Gastroesophageal sphincter (tissue), 4 donors: Measurements from ENCODE around the gene TFAP2B. TPM values are rescaled to one million over a fixed set of nuclear protein-coding genes. Genes with fewer than 3 reads are reported as not detected.

Experiments used
- ATAC-seq: fragments of 150-250 bp; one replicate; pipeline ENCODE4 v1.9.1; 2016; ENCODE audit warnings: mild to moderate bottlenecking, moderate library complexity
- H3K27ac ChIP-seq, 4 donors: fragments of 200-600 bp; sonication (generic) in 3 of 4; 1 replicate in 3 of 4; 2 replicates in 1 of 4; pipeline ENCODE4 v1.5.1; 2016 to 2019
- H3K27me3 ChIP-seq: fragments of 200-600 bp; sonication (generic); one replicate; pipeline ENCODE4 v1.5.1; 2019
- H3K36me3 ChIP-seq, 2 donors: fragments of 200-600 bp; sonication (generic); one replicate each; pipeline ENCODE4 v1.5.1; 2019; ENCODE audit warnings: control low read depth in 1 of 2
- H3K4me1 ChIP-seq, 3 donors: fragments of 200-600 bp; sonication (generic); 1 replicate in 2 of 3; 2 replicates in 1 of 3; pipeline ENCODE4 v1.5.1; 2016 to 2019; ENCODE audit warnings: control low read depth in 2 of 3
- H3K4me3 ChIP-seq, 2 donors: fragments of 200-600 bp; sonication (generic); one replicate each; pipeline ENCODE4 v1.5.1; 2019; ENCODE audit warnings: mild to moderate bottlenecking in 1 of 2, moderate library complexity in 1 of 2
- H3K9me3 ChIP-seq, 3 donors: fragments of 200-600 bp; sonication (generic); one replicate each; pipeline ENCODE4 v1.5.1; 2017 to 2019; ENCODE audit warnings: control low read depth in 2 of 3
- EP300 ChIP-seq: sonication (generic); formaldehyde crosslinking; IDR thresholded peaks from one replicate; pipeline ENCODE4 v1.6.1; 2017; ENCODE audit warnings: antibody characterized with exemption, mild to moderate bottlenecking
- POLR2A ChIP-seq, 2 donors: fragments of 450-650 bp; IDR thresholded peaks; one replicate each; pipeline ENCODE4 v1.6.1; 2017; ENCODE audit warnings: antibody characterized with exemption in 2 of 2, mild to moderate bottlenecking in 2 of 2, moderate library complexity in 1 of 2
- POLR2AphosphoS5 ChIP-seq: sonication (generic); formaldehyde crosslinking; IDR thresholded peaks from one replicate; pipeline ENCODE4 v1.6.1; 2017; ENCODE audit warnings: antibody characterized with exemption
- WGBS, 2 donors: methylation state at CpG; one replicate each; pipeline ENCODE4 v1.1.5; 2018; ENCODE audit warnings: low coverage in 1 of 2; 5-methylcytosine and 5-hydroxymethylcytosine counted together
- total RNA-seq, 4 donors: library from RNA; depleted of rRNA; stranded (reverse); fragments of >200 nt; gene quantifications; one replicate each; pipeline ENCODE4 v1.1.0, GENCODE V29; 2016
- TF ChIP-seq, protein P1 (sequence below), 4 experiments: fragments of 200-600 bp in 2 of 4; fragments of 450-650 bp in 2 of 4; sonication (generic) in 1 of 4; IDR thresholded peaks; one replicate each; pipeline ENCODE4 v1.5.1; 2017 to 2019; ENCODE audit warnings: antibody characterized with exemption in 4 of 4, mild to moderate bottlenecking in 2 of 4, moderate library complexity in 2 of 4

Gene TFAP2B
- total RNA-seq, 4 donors from 2014 or later: 0.25 TPM; not detected in 3

DNA sequence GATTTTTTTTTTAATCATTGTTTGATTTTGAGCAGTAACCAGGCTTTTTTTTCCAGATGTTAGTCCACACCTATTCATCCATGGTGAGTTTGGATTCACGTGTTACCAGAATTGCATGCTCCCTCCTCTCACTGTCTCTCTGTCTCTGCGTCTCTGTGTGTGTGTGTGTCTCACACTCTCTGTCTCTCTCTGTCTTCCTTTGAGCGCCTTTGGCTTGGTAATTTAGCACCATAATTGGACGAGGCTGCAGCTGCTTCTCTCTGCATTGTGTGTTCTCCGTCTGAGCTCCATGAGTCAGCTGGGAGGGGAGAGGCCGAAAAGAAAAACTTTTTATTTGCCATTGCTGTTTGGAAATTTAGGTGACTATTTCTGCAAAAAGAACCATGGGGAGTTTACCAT, 3.4 kb downstream of the TFAP2B start:
- H3K4me1 ChIP-seq: peaks cover 0 to 28% (median 10%) of the 10 kb centered on the region in 3 donors
- TF ChIP-seq POLR2AphosphoS5 (no peak), POLR2A (IDR thresholded peaks at IDR 0.05) (no peak), EP300 (no peak)
- TF ChIP-seq, protein P1, sequence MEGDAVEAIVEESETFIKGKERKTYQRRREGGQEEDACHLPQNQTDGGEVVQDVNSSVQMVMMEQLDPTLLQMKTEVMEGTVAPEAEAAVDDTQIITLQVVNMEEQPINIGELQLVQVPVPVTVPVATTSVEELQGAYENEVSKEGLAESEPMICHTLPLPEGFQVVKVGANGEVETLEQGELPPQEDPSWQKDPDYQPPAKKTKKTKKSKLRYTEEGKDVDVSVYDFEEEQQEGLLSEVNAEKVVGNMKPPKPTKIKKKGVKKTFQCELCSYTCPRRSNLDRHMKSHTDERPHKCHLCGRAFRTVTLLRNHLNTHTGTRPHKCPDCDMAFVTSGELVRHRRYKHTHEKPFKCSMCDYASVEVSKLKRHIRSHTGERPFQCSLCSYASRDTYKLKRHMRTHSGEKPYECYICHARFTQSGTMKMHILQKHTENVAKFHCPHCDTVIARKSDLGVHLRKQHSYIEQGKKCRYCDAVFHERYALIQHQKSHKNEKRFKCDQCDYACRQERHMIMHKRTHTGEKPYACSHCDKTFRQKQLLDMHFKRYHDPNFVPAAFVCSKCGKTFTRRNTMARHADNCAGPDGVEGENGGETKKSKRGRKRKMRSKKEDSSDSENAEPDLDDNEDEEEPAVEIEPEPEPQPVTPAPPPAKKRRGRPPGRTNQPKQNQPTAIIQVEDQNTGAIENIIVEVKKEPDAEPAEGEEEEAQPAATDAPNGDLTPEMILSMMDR (IDR thresholded peaks at IDR 0.05): no peak
- no peaks in the 10 kb centered on the region for H3K9me3 ChIP-seq
- H3K27me3 ChIP-seq: peaks cover 100% of the 10 kb centered on the region
- no peak overlapping the region for H3K27ac ChIP-seq
- H3K4me3 ChIP-seq: no peak overlapping the region
- no peaks in the 10 kb centered on the region for H3K36me3 ChIP-seq
- ATAC-seq: no peak
- 0% methylated on average over 2 to 3 of the region's 6 CpGs for WGBS, 2 donors

DNA sequence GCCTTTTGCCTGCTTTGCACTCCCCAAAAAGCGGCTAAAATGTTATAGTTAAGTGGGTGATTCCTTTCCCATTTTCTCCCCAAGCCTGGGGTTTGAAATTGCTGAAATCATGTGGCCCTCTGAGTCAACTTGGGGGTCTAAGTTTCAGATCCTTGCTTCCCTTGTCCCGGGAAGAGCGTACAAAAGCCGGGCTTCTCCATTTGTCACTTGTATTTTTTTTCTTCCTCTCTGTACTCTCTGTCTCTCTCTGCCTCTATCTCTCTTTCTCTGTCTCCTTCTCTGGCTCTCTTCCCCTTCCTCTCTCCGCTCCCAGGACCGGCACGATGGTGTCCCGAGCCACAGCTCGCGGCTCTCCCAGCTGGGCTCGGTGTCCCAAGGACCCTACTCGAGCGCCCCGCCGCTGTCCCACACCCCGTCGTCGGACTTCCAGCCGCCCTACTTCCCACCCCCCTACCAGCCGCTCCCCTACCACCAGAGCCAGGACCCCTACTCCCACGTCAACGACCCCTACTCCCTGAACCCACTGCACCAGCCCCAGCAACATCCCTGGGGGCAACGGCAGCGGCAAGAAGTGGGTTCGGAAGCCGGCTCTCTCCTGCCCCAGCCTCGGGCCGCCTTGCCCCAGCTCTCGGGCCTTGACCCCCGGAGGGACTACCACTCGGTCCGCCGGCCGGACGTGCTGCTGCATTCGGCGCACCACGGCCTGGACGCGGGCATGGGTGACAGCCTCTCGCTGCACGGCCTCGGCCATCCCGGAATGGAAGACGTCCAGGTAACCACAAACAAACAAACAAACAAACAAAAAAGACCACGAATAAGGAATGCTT, 4.6 kb downstream of the TFAP2B start:
- Histone ChIP-seq H3K9me3 (no peaks in the 10 kb centered on the region), H3K36me3 (no peaks in the 10 kb centered on the region), H3K4me3 (no peak overlapping the region), H3K27ac (no peak overlapping the region), H3K27me3 (peaks cover 100% of the 10 kb centered on the region), H3K4me1 (peaks cover 0 to 28% (median 10%) of the 10 kb centered on the region in 3 donors)
- TF ChIP-seq EP300 (no peak), POLR2AphosphoS5 (no peak), POLR2A (IDR thresholded peaks at IDR 0.05) (no peak)
- TF ChIP-seq, protein P1 (IDR thresholded peaks at IDR 0.05): no peak
- WGBS, 2 donors: 5 to 18% methylated on average over 15 to 19 of the region's 46 CpGs
- ATAC-seq: no peak

DNA sequence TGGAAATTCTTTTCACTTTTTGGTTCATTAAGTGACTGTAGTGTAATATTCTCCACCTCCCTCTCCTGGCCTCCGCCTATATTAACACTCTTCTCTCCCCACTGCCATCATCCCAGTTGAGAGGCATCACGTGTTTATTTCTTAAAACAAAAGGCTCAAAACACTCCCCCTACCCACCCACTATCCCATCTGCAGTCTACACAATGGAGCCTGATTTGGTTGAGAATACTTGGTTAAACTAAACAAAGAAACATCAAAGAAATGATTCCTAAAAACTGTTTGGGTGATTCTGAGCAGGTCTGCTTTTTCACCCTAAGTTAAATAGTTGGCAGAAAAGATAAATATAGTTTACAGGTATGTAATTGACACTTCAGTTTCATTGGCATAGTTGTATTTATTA, 5.9 kb downstream of the TFAP2B start:
- H3K36me3 ChIP-seq: no peaks in the 10 kb centered on the region
- H3K27me3 ChIP-seq: peaks cover 100% of the 10 kb centered on the region
- H3K9me3 ChIP-seq: no peaks in the 10 kb centered on the region
- 0 to 15% methylated on average over 2 of the region's 2 CpGs for WGBS, 2 donors
- no peak overlapping the region for H3K27ac ChIP-seq
- no peak overlapping the region for H3K4me3 ChIP-seq
- TF ChIP-seq, protein P1 (IDR thresholded peaks at IDR 0.05): no peak
- no peak for TF ChIP-seq EP300
- no peak for TF ChIP-seq POLR2A (IDR thresholded peaks at IDR 0.05)
- no peak for TF ChIP-seq POLR2AphosphoS5
- ATAC-seq: no peak
- peaks cover 0 to 23% (median 7%) of the 10 kb centered on the region in 3 donors for H3K4me1 ChIP-seq

DNA sequence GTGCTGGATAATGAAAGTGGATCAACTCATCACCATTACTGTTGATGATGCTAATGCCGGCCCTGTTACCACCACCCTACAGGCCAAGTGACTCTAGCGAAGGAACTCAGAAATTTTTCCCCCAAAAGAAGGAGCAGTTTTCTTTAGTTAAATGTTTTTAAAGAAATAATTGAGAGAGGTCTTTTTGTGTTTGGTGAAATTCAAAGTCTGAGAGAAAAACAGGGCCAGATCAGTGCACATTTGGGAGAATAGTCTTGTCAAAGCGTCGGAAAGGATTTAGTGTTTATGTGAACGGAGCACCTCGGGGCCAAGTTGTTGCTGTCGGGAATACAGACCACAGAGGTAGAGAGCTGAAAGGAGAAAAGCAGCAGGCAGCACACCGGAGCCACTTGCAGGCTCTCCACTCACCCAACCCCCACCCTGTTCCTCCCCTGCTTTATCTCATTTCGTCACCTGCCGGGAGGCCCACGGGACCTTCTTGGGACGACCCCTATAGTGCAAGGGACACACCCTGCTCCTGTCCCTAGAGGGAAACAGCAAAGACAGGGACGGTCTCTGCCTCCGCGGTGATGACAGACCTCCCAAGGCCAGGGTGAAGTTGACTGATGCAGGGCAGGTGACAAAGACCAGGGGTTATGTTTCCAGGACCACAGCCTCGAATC, 6.8 kb downstream of the TFAP2B start:
- H3K9me3 ChIP-seq: no peaks in the 10 kb centered on the region
- no peak overlapping the region for H3K27ac ChIP-seq
- 2 to 18% methylated on average over 7 to 10 of the region's 16 CpGs for WGBS, 2 donors
- peaks cover 100% of the 10 kb centered on the region for H3K27me3 ChIP-seq
- H3K4me3 ChIP-seq: no peak overlapping the region
- TF ChIP-seq POLR2A (IDR thresholded peaks at IDR 0.05): no peak
- no peak for TF ChIP-seq POLR2AphosphoS5
- H3K36me3 ChIP-seq: no peaks in the 10 kb centered on the region
- peaks cover 0 to 13% (median 0%) of the 10 kb centered on the region in 3 donors for H3K4me1 ChIP-seq
- no peak for ATAC-seq

DNA sequence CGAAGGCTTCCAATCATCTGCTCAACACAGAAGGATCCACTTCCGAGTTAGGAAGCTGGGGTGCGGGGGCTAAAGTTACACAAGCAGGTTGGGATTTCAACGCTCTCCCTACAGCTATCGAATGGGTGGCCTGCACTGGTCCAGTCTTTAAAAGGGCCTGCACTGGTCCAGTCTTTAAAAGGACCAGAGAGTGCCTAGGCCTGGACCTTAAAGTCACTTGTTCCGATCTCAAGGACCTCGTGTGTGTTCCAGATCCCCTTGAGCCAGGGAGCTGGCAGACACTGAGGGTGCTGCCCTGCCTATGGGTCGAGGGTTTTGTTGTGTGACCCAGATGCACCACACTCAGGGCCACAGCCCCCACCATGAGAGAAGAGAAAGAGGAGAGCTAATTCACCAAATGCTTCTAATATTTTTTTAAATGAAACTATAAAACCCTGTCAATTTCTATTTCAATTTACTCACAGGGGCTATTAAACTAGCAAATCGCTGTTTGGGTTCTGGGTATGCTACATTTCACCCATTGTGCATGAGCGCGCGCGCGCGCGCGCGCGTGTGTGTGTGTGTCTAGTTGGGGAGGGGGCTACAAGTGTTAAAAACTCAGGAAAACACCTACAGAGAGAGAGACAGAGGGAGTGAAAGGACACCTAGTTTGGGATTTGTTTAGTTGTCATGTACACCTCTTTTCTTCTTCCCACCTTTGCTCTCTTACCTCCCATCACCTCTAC, 7.5 kb downstream of the TFAP2B start:
- Histone ChIP-seq H3K9me3 (no peaks in the 10 kb centered on the region), H3K27ac (no peak overlapping the region), H3K36me3 (no peaks in the 10 kb centered on the region), H3K27me3 (peaks cover 100% of the 10 kb centered on the region), H3K4me3 (no peak overlapping the region), H3K4me1 (peaks cover 0 to 7% (median 0%) of the 10 kb centered on the region in 3 donors)
- no peak for ATAC-seq
- 2 to 10% methylated on average over 11 to 12 of the region's 19 CpGs for WGBS, 2 donors
- TF ChIP-seq POLR2A (IDR thresholded peaks at IDR 0.05) (no peak), POLR2AphosphoS5 (no peak), EP300 (no peak)
- TF ChIP-seq, protein P1 (IDR thresholded peaks at IDR 0.05): no peak
